ENCODE data around the gene PRKACB.

DNA sequence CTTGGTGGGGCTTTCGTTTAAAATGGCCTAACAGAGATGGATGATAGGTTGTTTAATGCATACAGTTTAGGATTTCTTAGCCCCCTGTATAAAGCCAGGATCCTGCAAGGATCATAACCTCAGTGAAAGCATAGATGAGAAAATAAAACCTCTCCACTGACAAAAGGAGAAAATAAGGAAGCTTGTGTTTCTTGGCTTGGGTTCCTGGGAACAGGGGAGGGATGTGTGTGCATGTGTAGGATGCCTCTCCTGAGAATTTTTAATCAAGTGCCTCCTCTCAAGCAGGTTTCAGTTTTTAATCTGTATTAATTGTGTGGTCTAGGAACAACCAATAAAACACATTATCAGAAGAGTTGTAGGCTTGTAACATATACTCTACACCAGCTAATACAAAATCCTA lies 26.1 kb downstream of the PRKACB start:
- TF ChIP-seq CTCF (IDR thresholded peaks at IDR 0.05) (no peak), POLR2A (IDR thresholded peaks at IDR 0.05) (no peak)
